SKM-1 treated with dmso at 0.1 percent for 144 hours (cell line): Measurements from ENCODE around the gene AMBRA1.
"Not testable (repeated sequence)": the region's sequence is repeated elsewhere in the genome, so short reads cannot be mapped to it uniquely, and the experiment has no call there.

ENCODE experiments used
- DNase-seq: peaks from one replicate; lab custom pipeline; 2025; ENCODE audit not compliant: unreplicated experiment; lab: John Stamatoyannopoulos, UW

The AMBRA1 gene

DNA sequence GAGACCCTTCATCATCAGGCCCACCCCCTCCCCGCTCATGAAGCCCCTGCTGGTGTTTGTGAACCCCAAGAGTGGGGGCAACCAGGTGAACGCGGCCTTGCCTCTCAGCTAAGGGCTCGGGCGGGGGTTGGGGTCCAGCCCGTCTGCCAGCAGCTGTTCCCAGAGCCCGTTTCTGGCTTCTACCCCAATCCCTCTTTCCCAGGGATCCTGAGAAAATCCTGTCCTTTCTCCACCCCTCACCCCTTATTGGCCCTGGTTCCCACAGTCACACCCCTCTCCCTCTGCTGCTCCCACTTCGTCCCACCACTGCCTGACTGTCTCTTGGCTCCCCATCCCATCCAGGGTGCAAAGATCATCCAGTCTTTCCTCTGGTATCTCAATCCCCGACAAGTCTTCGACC, 221.7 kb downstream of the AMBRA1 start:
- DNase-seq, result no peak

DNA sequence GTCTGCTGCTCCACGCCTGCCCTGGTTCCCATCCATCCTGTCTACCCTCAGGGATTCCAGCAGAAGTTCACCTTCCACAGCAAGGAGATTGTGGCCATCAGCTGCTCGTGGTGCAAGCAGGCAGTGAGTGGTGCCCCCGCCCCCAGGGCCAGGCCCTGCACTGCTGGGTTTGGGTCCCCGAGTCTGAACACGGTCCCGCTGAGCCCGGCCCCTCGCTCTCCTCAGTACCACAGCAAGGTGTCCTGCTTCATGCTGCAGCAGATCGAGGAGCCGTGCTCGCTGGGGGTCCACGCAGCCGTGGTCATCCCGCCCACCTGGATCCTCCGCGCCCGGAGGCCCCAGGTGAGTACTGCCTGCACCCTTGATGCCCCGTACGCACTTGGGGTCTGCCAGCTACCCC, 222.6 kb downstream of the AMBRA1 start:
- not testable (repeated sequence) for DNase-seq

DNA sequence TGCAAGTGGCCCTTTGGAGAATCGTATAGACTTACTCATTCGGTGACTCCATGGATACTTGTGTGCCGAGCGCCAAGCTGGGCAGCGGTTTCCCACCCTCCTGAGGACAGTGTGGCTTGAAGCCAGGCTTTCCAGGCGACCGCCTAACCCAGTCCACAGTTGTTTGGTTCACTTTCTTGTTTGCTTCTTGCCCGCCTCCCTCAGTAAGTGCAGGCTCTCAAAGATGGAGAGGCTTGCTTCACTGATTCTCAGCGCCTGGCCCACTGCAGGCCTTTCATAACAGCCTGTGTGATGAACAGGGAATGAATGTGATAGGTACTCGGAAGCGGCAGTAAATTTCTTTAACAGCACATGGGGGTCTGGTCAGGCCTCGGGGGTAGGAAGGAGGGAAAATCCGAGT, 223.6 kb downstream of the AMBRA1 start:
- DNase-seq, result no peak

DNA sequence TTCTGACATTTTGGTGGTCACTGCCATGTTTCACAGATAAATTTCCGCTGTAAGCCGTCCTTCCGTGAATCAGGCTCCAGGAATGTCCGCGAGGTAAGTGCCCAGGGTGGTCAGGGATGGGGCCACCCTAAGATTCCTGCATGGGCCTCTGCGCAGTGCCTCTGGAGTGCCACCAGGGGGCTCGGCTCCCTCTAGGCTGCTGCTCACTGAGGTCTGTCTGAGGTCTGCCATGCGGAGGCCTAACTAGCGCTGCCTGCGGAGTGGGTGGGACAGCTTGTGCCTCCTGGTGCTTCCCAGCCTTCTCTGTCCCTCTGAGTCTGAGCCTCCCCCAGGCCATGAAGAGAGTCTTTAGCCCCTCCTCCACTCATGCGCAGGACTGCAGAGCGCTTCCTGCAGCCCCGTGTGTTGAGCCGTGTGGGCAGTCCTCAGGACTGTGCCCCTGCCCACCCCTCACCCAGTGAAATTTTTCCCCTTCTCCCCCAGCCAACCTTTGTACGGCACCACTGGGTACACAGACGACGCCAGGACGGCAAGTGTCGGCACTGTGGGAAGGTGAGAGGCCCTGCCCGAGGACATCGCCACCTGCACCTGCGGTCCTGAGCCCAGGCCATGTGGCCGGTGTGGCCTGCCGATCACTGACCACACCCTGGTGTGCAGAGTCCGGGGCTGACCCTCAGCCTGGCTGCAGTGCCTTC, 224.2 kb downstream of the AMBRA1 start:
- peak; percentile 37 for DNase-seq

DNA sequence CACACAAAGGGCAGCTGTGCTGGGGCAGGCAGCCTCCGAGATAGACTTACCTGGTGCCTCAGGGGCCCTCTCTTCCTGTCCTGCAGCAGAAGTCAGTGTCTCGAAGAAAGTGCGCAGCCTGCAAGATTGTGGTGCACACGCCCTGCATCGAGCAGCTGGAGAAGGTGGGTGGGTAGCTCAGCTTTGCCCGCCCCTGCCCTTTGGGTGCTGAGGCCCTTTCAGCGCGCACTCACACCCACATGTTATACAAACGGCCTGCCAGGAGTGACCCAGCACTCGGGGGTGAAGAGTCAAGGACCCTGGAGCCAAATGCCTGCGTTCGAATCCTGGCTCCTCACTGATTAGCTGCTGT, 225.9 kb downstream of the AMBRA1 start:
- no peak for DNase-seq

DNA sequence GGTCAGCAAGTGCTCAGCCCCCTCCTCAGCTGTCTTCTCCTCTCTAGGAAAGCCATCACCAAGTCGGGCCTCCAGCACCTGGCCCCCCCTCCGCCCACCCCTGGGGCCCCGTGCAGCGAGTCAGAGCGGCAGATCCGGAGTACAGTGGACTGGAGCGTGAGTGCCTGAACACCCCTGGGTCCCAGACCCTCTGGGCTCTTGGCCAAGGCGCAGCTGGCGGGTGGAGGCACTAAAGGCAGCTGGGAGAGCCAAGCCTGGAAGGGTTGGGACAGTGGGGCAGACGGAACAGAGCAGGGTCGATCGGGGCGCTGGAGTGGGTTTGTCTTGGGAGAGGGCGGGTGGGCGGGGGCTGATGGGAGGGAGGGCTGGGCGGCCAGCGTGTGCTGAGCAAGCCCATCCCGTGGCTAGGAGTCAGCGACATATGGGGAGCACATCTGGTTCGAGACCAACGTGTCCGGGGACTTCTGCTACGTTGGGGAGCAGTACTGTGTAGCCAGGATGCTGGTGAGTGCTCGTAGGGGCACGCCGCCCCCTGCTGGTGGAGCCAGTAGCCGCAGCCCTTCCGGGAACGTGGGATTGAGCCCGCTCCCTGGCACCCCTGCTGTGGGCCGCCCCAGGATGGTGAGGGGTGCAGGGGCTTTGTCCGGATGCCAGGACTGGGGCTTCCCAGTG, 226.4 kb downstream of the AMBRA1 start:
- DNase-seq, result no peak

DNA sequence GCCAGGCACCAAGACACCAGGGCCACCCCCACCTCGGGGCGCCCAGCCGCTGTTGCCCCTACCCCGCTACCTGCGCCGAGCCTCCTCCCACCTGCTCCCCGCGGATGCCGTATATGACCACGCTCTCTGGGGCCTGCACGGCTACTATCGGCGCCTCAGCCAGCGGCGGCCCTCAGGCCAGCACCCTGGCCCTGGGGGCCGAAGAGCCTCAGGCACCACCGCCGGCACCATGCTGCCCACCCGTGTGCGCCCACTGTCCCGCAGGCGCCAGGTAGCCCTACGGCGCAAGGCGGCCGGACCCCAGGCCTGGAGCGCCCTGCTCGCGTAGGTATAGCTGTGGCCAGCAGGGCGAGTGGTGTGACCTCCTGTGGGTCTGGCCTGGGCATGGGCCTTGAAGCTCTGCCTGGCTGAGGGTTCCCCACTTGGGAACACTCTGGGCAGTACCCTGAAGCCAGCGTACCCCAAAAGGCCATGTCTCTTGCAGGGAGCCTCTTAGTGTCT, 227.1 kb downstream of the AMBRA1 start:
- no peak for DNase-seq

DNA sequence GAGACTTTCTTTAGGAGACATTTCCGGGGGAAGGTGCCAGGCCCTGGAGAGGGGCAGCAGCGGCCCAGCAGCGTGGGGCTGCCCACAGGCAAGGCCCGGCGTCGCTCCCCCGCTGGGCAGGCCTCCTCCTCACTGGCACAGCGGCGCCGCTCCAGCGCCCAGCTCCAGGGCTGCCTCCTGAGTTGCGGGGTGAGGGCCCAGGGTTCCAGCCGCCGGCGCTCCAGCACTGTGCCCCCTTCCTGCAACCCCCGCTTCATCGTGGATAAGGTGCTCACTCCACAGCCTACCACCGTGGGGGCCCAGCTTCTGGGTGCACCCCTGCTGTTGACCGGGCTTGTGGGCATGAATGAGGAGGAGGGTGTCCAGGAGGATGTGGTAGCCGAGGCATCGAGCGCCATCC, 227.6 kb downstream of the AMBRA1 start:
- DNase-seq, result no peak

DNA sequence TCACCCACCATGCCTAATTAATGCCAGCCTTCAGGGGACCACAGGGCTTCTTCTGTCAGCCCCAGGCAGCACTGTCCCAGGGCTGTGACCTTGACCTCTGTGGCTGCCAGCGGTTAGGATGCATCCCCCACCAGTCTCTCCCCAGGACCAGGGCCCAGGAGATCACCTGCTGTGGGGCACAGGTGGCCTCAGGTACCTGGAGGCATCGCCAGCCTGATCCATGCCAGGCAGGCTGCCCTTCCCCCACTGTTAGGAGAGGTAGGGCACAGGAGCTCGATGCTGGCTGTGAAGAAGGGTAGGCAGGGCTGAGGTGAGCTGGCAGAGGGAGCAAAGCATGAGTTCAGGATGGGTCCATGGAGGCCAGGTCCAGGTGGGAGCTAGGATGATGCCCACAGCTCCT, 229.0 kb downstream of the AMBRA1 start:
- no peak for DNase-seq

DNA sequence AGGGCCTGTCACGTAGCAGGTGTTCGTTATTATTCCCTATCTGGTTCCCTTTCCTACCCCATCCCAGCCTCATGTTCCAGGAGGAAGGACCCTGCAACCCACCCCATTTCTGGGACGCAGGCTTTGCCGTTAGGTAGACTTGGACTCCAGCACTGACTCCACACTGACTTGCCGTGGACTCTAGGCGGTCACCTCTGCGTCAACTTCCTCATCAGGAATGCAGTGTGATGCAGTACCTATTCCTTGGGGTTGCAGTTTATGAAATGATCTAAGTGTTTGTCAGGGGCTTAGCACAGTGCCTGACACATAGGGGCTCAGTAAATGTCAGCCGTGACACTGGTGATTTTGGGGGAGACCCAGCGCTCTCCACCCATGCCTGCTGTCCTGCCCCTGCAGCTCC, 229.8 kb downstream of the AMBRA1 start:
- DNase-seq, result no peak

DNA sequence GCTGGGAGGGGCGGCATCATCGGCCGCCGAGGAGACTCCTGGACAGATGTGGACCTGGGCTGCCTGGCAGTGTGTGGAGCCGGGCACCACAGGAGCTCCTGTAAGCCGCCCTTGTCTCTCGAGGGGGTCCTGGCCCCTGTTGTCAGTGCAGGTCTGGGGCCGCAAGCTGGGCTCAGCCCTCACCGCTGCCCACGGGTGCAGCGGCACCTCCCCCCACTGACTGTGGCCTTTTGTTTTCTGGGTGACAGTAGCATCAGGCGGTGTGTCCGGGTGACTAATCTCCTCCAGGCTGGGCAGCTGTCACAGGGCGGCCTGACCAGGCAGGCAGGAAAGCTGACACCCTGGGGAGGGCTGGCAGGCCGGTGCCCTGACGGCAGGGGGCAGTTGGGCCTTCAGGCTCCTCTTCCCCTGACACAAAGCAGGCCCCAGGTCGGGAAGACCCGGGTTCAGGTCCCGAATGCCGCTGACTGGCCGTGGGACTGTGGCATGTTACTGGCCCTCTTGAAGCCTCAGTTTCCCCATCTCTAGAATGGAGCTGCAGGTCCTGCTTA, 230.3 kb downstream of the AMBRA1 start:
- DNase-seq, result no peak

DNA sequence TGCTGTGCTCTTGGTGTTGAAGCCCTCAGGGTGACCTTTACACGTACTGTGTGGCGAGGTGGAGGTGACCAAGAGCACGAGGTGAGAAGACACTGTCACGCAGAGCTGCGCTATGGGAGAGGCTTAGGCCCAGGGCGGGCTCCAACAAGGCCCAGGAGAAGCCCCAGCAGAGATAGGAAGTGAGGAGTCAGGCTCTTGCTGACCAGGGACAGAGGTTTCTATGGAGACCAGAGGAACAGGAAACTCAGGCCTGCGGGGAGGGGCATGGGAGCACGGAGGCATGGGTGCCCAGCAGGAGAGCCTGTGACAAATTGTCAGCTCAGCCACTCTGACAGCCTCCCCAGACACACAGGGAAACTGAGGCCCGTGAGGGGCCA, 230.8 kb downstream of the AMBRA1 start:
- DNase-seq, result peak; percentile 61

DNA sequence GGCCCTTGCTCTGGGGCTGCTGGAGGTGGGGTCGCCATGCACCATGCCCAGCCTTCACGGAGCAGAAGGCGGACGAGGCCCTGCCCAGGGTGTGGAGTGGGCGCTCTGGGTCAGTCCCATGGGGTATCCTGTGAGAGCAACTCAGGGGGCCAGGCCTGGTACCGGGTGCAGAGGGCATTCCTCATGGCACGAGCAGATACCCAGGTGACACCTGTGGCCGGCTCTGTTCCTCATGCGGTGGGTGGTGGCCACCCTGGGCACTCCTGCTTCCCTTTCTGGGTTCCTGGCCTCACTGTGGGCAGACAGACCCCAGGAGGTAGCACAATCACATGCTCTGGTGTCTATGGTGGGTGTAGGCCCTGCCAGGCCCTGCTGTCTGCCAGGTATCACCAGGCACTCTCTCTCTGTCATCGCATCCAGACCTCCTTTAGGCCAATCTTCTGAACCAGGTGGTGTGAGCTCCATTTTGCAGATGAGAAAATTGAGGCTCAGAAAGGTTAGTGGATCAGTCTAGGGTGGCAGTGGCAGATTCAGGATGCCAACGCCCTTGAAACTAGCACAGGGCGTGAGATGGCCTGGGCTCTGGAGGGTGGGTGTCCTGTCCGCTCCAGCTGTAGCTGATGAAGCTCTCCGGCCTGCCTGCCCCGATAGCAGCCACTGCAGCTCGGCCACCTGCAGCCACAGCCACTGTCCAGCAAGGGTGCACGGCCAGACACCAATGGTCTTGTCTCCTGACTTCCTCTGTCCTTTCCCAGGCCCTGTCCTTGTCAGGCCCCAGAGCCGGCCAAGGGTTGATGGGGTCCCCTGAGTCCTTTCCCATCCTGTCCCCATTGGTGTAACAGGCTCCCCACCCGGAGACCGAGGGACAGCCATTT, 231.4 kb downstream of the AMBRA1 start:
- no peak for DNase-seq

DNA sequence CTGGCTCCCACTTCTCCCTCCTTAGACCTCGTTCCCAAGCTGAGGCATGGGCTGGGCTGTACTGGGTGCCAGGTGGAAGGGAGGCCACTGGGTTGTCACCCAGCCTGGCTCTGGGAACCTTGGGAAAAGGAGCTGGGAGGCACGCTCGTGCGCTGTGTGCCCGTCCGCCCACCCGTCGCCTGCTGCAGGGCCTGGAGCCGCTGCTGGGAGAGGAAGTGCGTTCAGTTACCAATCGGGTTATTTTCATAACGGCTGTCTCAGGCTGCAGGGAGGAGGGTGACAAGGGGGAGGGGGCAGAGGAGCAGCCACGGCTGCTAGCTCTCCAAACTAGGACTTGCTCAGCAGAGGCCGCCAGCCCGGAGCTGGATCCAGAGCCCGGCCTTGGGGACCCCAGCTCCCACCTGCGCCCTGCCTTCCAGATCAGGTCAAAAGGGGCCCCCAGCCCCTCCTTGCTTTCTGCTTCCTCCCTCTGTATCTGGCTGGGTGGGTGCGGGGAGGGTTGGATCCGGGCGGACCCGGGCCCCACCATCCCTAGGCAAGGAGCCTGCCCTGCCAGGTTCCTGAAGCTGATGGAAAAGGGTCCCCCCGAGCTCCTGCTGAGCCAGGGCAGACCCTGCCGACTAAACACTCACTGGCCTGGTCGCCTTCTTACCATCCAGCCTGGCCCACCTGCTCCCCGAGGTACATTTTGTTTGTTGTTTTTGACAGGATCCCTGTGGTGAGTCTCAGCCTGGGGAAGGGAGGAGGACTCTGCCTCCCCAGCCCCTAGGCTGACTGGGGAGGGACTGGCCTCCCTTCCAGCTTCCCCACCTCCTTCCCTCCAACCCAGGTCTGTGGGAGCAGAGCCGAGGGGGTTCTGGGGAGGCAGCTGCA, 232.3 kb downstream of the AMBRA1 start:
- peak; percentile 80 for DNase-seq

DNA sequence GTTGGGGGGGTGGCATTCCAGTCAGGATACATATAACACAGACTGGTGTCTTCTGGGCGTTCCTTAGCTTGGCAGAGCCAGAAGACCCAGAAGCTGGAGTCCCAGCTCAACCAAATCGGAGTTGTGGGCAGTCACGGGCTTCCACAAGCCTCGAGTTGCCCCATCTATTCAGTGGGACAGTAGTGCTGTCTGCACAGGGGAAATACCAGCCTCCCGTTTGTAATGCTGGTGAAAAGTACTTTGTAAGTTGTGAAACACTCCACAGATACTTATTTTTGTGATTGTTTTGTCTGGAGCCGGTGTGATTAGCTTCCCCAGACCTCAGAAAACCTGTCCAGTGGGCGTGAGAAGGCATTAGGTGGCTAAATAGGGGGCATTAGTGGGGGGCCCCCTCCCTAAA, 232.9 kb downstream of the AMBRA1 start:
- DNase-seq, result no peak

DNA sequence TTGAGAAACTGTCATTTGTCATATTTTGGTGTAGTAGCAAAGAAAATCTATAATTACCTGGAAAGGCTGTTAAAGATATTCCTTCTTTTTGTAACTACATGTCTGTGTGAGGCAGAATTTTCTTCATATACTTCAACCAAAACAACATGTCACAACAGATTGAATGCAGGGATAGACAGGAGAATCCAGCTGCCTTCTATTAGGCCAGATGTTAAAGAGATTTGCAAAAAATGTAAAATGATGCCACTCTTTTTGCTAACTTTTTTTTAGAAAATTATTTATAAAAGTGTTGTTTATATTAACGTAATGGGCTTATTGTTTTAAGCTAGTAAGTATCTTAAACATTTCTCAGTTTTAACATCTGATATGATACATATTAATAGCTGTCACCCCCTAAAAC, 233.9 kb downstream of the AMBRA1 start:
- no peak for DNase-seq

DNA sequence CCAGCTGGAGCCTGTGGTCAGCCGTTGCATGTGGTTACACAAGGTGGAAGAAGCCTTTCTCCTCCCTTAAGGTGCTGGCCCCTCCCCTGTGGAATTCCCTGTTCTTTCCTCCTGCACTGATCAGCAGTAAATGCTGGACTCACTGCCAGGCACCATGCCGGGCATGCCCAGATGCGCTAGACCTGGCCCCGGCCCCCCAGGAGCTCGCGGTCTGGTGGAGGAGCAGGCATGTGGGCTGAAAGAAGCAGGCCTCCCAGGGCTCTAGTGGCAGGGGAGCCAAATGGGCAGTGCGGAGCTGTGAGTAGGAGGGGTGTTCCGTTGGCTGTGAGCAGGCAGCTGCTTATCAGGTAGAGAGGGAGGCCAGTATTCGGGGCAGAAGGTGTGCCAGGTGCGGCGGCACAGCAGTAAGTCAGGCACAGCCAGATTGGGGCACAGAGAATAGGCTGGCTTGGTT, 236.3 kb downstream of the AMBRA1 start:
- peak; percentile 44 for DNase-seq

DNA sequence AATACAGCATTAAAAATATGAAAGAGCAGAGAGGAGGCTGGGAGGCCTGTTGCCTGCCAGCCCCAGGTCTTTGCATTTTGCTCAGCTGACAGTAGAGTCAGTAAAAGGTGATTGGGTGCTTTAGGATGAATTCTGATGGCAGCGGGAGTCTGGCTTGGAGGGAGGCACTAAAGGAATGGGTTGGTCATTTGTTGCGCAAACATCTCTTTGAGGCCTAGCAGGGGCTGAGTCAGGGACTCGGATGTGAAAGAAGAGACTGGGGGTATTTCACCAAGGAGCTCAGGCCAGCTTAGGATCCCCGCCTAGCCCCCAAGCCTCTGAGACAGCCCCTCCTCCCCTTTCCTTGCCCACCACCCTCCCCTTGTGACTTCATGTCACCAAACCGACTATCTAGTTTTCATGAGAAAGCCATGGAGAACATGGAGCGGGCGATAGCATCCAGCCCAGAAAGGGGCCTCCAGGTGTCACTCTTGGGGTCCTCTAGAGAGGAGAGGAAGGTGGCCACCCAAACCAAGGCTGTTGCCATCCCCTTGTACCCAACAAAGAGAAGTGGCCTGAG, 236.8 kb downstream of the AMBRA1 start:
- peak; percentile 63 for DNase-seq

DNA sequence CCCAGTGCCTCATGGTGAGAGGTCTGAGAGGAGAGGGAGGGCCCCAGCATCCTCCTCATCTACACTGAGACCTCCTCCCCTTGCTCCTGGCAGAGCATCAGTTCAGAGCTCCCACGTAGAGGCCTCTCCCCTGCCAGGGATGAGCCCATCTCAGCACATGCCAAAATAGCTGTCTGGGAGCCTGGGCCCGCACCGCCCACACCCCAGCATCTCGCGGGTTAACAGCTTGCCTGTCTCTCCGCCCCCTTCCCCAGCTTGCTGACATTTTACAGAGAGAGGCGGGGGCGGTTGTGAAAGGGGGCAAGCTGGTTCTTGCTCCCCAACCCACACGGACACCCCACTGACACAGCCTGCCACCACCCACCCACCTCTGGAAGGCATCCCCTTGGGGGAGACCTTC, 240.1 kb downstream of the AMBRA1 start:
- no peak for DNase-seq
